HTERT RPE-1 (cell line): Measurements from ENCODE around the gene ABCC6.

ENCODE experiments used
- in situ Hi-C: fragments of 300-500 bp; cut with MboI; formaldehyde crosslinking; loops from 4 replicates; pipeline ENCODE4 v1.14.3; 2020; ENCODE audit warnings: low sequenced_read_pairs

Gene ABCC6

DNA sequence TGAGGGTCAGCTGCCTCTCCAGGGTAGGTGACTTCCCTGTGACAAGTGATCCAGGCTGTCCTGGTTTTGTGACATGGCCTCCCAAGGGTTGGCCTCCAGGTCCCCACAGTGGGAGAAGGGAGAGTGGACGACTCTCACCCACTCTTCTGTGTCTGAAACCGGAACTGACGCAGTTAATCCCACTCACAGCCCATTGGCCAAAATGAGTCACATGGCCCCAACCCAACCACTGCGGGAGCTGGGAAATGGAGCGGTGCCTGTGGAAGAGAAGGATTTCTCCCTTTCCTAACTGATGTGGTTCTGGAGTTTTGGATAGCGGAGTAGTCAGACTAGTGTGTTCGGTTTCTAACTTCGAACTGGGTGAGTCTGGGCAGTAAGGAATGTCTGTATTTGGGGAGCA is 79.4 kb downstream of the ABCC6 start:
- in situ Hi-C loops: no loop called here

DNA sequence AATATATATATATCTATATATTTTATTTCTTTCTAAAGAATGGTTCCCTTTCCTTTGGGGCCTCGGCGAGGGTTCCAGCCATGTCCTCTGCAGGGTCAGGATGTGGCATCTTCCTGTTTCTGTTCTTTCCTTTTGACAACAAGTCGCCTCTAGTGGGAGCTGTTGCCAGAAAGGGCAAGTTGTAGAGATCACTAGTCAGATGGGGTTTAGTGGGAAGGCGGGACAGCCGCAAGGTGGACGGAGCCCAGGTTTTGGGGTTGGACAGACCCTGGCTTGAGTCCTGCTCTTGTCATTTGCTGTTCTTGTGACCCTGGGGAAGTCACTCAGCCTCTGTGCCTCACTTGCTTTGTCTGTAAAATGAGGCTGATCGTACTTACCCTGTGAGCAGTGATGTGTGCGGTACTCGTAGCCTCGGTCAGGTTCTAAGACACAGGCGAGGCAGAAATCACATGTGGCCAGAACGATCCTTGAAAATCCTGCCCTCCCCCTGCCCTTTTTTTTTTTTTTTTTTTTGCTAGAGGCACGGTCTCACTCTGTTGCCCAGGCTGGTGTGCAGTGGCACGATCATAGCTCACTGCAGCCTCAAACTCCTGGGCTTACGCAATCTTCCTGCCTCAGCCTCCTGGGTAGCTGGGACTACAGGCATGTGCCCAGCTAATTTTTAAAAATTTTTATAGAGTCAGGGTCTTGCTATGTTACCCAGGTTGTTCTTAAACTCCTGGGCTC is 80.1 kb downstream of the ABCC6 start:
- in situ Hi-C loops: no loop called here

- in situ Hi-C loops: no loop called here
Measured at GRCh38 chr16:16141784-16142396, 81.4 kb downstream of the ABCC6 start.

DNA sequence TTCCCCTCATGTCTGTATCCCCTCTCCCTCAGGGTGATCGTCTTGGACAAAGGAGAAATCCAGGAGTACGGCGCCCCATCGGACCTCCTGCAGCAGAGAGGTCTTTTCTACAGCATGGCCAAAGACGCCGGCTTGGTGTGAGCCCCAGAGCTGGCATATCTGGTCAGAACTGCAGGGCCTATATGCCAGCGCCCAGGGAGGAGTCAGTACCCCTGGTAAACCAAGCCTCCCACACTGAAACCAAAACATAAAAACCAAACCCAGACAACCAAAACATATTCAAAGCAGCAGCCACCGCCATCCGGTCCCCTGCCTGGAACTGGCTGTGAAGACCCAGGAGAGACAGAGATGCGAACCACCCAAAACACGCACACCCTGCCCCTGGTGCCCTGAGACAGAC is 82.2 kb downstream of the ABCC6 start:
- in situ Hi-C loops: no loop called here

DNA sequence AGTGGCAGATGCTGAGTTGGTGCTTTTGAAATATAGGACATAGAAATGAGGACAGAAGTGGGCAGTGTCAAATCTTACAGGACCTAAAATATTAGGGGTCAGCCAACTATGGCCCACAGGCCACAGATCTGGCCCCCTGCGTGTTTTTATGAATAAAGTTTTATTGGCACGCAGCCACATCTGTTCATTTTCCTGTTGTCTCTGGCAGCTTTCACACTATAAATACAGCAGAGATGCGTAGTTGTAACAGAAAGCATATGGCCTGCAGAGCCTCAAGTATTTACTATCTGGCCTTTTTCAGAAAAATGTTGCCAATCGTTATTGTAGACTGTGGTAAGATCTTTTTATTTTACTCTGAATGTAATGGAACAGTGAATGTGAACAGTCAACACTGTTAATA is 82.8 kb downstream of the ABCC6 start:
- in situ Hi-C loops: no loop called here

GRCh38 chr16:16139806-16140205 is 83.5 kb downstream of the ABCC6 start:
- in situ Hi-C loops: no loop called here

DNA sequence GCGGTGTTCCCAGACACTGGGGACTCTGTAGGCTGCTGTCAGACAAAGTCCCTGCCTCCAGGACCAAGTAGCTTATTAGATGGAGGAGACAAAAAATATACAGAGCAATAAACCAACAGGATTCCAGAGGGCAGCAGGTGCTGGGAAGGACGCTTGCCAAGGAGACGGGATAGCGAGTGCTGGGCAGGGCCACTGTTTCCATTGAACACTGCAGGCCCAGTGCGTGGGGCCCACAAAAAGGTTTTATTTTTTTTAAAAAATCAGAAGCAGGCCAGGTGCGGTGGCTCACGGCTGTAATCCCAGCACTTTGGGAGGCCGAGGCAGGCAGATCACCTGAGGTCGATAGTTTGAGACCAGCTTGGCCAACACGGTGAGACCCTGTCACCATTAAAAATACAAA is 84.2 kb downstream of the ABCC6 start:
- in situ Hi-C loops: no loop called here

GRCh38 chr16:16138034-16138635 is 85.2 kb downstream of the ABCC6 start:
- in situ Hi-C loops: no loop called here

GRCh38 chr16:16137110-16137509 is 86.2 kb downstream of the ABCC6 start:
- in situ Hi-C loops: no loop called here

- in situ Hi-C loops: no loop called here
Measured at GRCh38 chr16:16136588-16136987, 86.7 kb downstream of the ABCC6 start.

DNA sequence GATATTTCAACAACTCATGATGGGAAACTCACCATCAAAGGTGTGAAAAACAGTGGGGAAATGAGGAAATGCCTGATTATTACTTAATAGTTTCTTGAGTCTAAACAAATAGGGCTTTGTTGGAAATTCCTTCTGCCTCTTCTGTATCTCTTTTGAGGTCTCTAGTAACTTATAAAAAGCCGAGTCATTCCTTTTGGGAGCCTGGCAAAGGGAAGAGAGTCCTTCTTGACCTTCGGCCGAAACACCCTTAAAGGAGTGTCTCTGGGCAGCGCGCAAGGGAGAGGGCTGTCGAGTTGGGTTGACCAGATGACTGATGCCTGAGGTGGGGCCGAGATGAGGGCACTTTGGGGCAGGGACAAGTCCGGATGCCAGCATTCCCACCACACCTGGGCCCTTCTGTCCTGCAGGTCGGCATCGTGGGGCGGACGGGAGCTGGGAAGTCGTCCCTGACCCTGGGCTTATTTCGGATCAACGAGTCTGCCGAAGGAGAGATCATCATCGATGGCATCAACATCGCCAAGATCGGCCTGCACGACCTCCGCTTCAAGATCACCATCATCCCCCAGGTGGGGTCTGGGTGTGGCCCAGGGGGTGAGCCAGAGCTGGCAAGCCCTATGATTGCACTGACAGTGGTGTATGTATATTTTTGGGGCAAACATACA is 89.2 kb downstream of the ABCC6 start:
- in situ Hi-C loops: no loop called here

DNA sequence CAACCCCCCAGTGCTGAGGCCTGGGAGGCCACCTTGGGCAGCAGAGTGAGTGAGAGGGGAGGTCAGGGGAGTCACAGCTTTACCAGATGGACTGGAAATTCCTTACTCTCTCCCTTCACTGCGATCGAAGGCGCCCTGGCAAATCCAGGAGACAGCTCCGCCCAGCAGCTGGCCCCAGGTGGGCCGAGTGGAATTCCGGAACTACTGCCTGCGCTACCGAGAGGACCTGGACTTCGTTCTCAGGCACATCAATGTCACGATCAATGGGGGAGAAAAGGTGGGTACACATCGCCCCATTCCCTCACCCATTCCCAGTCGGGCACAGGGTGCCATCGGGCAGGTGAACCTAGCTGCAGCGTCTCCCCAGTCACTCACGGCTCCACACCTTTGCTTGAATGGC is 91.6 kb downstream of the ABCC6 start:
- in situ Hi-C loops: no loop called here

DNA sequence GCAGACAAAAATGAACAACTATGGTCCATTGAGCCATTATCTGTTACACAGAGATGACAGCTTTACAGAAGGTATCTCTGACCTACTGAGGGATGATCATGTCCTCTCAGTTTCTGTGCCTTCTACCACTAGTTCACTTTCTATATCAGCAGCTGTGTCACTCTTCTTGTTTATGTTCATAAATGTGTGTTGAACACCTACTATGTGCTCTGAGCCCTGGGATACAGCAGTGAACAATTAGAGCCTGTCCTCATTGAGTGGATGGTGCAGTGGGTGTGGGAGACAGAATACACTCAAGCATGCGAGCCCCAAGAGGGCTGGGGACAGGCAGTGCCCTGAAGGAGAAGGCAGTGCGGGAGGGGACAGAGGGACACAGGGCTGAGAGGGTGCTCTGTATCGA is 92.1 kb downstream of the ABCC6 start:
- in situ Hi-C loops: no loop called here

- in situ Hi-C loops: no loop called here
Measured at GRCh38 chr16:16127469-16128116, 95.7 kb downstream of the ABCC6 start.

- in situ Hi-C loops: no loop called here
Measured at GRCh38 chr16:16126896-16127295, 96.4 kb downstream of the ABCC6 start.

DNA sequence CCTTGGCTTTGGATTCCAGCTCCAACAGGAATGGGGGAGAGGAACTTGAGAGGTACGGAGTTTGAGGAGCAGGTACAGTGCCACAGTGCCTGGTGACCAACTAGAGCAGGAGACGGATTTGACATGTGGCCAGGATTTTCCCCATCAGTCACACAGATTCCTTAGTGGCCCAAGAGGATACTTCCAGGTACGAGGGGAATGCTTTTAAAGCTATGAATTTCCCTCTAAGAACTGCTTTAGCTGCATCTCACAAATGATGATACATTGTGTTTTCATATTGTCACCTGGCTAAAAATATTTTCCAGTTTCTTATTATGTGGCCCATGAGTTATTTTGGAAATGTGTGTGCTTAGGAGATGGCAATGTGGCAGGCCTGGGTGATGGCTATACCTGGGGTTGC is 98.3 kb downstream of the ABCC6 start:
- in situ Hi-C loops: no loop called here

DNA sequence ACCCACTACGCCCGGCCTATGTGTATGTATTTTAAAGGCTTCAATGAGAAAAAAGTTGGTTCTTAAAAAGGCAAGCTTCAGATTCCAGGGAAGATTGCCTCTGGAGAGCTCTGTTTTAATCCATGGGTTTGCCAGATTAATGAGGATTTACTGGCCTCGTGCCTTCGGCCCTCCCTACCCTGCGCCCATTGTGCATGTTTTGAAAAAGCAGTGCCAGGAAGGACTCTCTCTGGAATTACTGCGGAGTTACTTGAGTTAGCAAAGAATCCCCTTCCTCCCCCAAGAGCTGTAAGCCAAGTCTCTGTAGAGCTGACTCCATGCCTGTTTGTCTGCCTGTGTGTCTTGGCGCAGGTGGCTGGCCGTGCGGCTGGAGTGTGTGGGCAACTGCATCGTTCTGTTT is 98.9 kb downstream of the ABCC6 start:
- in situ Hi-C loops: no loop called here

DNA sequence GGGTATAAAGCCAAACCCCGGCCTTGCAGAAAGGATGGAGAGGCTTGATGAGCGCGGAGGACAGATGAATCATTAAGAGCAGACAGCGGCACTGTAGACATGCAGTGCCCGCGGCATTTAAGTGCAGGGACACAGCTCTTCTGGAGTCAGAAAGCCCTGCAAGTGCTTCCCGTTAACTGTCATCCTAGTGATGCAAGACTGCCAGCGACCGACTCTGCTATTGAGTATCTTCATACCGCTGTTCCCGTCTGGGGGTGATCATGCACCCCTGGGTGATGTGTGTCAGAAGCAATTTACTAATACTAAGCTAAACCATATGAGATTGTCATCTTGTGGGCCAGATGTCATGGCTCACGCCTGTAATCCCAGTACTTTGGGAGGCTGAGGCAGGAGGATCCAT is 101.0 kb downstream of the ABCC6 start:
- in situ Hi-C loops: no loop called here

DNA sequence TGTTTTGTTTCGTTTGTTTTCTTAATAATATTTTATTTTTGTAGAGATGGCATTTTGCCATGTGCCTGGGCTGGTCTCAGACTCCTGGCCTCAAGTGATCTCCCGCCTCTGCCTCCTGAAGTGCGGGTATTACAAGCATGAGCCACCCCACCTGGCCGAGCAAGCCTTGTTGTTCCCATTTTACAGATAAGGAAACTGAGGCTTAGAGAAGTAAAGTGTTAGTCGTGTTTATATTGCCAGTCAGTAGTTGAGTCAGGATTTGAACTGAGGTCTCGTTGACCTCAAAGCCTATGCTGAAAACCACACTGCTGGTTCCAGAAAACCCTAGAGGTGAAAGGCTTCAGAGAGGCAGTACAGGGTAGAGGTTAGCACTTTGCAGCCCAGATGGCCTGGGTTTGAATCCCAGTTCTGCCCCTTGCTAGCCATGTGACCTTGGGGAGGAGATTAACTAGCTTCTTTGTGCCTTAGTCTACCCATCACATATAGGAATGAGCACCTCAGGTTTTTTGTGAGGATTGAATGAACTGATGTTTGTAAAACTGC is 102.0 kb downstream of the ABCC6 start:
- in situ Hi-C loops: no loop called here

DNA sequence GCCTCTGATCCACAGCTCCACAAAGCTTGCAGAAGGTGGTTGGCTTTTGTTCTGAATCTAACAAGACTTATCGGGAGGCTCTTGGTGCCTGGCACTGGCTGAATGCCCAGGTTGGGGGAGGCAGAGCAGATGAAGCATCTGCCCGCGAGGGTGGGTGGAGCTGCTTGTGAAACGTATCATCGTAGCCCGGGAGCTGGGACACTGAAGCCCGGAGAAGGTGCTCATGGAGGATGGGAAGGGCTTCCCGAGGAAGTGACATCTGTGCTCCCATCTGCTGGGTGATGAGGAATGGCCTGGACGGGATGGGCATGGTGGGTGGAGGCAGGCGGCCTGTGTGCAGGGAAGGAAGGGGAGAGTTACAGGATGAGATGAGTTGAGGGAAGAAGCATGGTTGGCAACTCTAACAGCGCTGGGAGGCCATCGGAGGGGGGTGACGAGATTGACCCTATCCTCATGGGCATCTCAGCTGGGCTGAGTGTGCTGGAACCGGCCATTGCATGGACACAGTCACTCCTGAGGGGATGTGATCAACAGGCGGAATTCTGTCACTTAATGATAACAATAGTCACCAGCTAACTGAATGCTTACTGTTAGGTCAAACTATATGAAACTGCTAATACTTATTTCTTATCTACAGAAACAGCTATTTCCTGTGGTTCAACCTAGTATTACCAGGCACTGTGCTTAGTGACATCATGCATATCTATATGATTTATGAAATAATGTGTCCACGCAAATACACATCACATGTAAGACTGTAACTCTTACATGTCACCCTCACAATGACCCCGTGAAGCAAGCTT is 102.7 kb downstream of the ABCC6 start:
- in situ Hi-C loops: no loop called here
